ENCODE data around the gene SSX1.
"Not testable (repeated sequence)": the region's sequence is repeated elsewhere in the genome, so short reads cannot be mapped to it uniquely, and the experiment has no call there.

Gene SSX1

GRCh38 chrX:48306175-48306574 lies 51.0 kb downstream of the SSX1 start:
- ATAC-seq, result no peak
- no peak for TF ChIP-seq POU6F1 (CRISPR knock-in tag; IDR thresholded peaks at IDR 0.05; ENCODE audit: borderline replicate concordance, low read depth)
- no peak for TF ChIP-seq SNAI2 (CRISPR knock-in tag; IDR thresholded peaks at IDR 0.05)

GRCh38 chrX:48313996-48314395 lies 58.8 kb downstream of the SSX1 start:
- ATAC-seq, result not testable (repeated sequence)

Data from SK-N-SH treated with all-trans-retinoic acid at 6 μM for 48 hours (cell line).